ENCODE results near the gene KLF13. TPM values are rescaled to one million over a fixed set of nuclear protein-coding genes. Genes with fewer than 3 reads are reported as not detected.

Gene KLF13
- total RNA-seq, 1 donor from 2014 or later: 31.0 TPM

DNA sequence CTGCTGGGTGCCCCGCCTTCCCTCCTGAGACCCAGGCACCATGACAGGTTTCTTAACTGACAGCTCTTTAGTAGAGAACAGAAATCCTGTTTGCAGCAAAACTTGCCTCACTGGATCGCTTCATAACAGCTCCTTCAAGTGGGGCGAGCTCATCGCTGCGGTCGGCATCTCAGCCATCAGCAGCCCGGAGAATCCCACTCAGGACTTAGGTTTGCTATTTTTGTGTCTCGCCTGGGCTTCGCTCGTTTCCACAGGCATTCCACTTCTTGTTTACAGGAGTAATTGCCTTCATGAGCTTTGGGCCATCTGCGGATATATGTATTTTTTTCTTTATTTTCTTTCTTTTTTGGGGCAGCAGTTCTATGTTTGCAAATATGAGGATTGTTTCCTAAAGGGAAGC lies 15.7 kb downstream of the KLF13 start:
- Histone ChIP-seq H3K4me2 (ENCODE audit: low read length) (no peak overlapping the region), H3K36me3 (ENCODE audit: insufficient read depth, low read length) (no peaks in the 10 kb centered on the region), H3K4me1 (ENCODE audit: insufficient read depth, low read length) (peaks cover 21% of the 10 kb centered on the region), H3K27me3 (ENCODE audit: insufficient read depth, low read length) (no peaks in the 10 kb centered on the region), H4K20me1 (ENCODE audit: insufficient read depth, low read length) (peaks cover 97% of the 10 kb centered on the region), H3K4me3 (ENCODE audit: insufficient read depth, low read depth, low read length) (no peak overlapping the region), H3K9ac (ENCODE audit: low read length) (no peak overlapping the region), H3K9me3 (ENCODE audit: insufficient read depth, low read depth, low read length) (no peaks in the 10 kb centered on the region), H2AFZ (ENCODE audit: low read depth, low read length) (no peak overlapping the region), H3K79me2 (ENCODE audit: insufficient read depth, low read length) (peaks cover 94% of the 10 kb centered on the region), H3K27ac (ENCODE audit: low read depth, low read length) (no peak overlapping the region)
- FAIRE-seq (no peak), DNase-seq (ENCODE audit: low read depth) (no peak)
- TF ChIP-seq, protein P1, sequence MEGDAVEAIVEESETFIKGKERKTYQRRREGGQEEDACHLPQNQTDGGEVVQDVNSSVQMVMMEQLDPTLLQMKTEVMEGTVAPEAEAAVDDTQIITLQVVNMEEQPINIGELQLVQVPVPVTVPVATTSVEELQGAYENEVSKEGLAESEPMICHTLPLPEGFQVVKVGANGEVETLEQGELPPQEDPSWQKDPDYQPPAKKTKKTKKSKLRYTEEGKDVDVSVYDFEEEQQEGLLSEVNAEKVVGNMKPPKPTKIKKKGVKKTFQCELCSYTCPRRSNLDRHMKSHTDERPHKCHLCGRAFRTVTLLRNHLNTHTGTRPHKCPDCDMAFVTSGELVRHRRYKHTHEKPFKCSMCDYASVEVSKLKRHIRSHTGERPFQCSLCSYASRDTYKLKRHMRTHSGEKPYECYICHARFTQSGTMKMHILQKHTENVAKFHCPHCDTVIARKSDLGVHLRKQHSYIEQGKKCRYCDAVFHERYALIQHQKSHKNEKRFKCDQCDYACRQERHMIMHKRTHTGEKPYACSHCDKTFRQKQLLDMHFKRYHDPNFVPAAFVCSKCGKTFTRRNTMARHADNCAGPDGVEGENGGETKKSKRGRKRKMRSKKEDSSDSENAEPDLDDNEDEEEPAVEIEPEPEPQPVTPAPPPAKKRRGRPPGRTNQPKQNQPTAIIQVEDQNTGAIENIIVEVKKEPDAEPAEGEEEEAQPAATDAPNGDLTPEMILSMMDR (IDR thresholded peaks at IDR 0.05; ENCODE audit: insufficient read depth, low read depth, low read length): no peak
- no peak for TF ChIP-seq EZH2 (IDR thresholded peaks at IDR 0.05; ENCODE audit: insufficient read depth, low read length)
- H3K27ac Mint-ChIP-seq (ENCODE audit: unreplicated experiment): no peak overlapping the region
- peaks cover 6% of the 10 kb centered on the region for H3K4me1 Mint-ChIP-seq (ENCODE audit: low read depth, unreplicated experiment)
- H3K9me3 Mint-ChIP-seq (ENCODE audit: unreplicated experiment): peaks cover 2% of the 10 kb centered on the region
- H3K4me3 Mint-ChIP-seq (ENCODE audit: unreplicated experiment): no peak overlapping the region
- H3K27me3 Mint-ChIP-seq (ENCODE audit: low read depth, unreplicated experiment): no peaks in the 10 kb centered on the region
- no peaks in the 10 kb centered on the region for H3K36me3 Mint-ChIP-seq (ENCODE audit: low read depth, unreplicated experiment)

DNA sequence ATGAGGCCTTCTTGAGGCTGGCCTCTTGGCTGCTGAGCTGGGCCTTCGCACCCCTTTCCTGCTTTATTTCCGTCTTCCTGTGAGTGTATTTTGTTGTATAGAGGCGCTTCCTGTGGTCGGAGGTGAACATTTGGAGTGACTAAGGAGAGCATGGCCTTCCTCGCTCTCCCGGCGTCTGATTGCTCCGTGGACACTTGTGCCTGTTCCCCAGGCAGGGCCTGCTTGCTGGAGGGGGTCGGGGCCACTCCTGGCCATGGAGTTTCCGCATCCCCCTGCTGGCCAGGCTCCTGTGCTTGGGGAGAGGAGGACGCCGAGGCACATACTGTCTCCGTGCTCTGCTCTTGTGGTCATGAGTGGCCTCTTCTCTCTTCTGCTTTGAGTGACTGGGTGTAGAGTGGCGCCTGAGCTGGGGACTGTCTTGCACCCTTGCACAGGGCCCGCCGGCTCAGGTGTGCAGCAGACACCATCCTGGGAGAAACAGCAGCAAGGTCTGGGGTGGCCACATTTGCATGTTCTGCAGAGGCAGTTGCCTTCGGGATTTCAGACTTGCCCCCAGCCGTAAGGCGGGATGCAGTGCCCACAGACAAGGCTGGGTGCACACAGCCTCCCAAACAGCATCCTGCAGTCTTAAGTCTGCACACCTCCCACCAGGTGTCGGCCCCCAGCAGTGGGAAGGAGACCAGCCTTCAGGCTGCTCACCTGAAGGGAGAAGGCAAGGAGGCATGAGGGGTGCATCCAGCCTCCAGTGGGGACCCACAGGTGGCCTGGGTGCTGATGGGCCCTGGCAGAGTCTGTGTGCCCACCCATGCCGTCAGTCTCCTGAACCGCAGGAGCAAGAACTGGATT lies 16.4 kb downstream of the KLF13 start:
- Histone ChIP-seq H3K4me3 (ENCODE audit: insufficient read depth, low read depth, low read length) (no peak overlapping the region), H3K36me3 (ENCODE audit: insufficient read depth, low read length) (no peaks in the 10 kb centered on the region), H2AFZ (ENCODE audit: low read depth, low read length) (no peak overlapping the region), H4K20me1 (ENCODE audit: insufficient read depth, low read length) (peaks cover 97% of the 10 kb centered on the region), H3K27me3 (ENCODE audit: insufficient read depth, low read length) (no peaks in the 10 kb centered on the region), H3K9ac (ENCODE audit: low read length) (no peak overlapping the region), H3K9me3 (ENCODE audit: insufficient read depth, low read depth, low read length) (no peaks in the 10 kb centered on the region), H3K4me2 (ENCODE audit: low read length) (no peak overlapping the region), H3K27ac (ENCODE audit: low read depth, low read length) (no peak overlapping the region), H3K79me2 (ENCODE audit: insufficient read depth, low read length) (peaks cover 94% of the 10 kb centered on the region), H3K4me1 (ENCODE audit: insufficient read depth, low read length) (peaks cover 21% of the 10 kb centered on the region)
- Mint-ChIP-seq H3K36me3 (ENCODE audit: low read depth, unreplicated experiment) (peaks cover 3% of the 10 kb centered on the region), H3K4me3 (ENCODE audit: unreplicated experiment) (no peak overlapping the region), H3K27me3 (ENCODE audit: low read depth, unreplicated experiment) (no peaks in the 10 kb centered on the region), H3K4me1 (ENCODE audit: low read depth, unreplicated experiment) (peaks cover 6% of the 10 kb centered on the region), H3K27ac (ENCODE audit: unreplicated experiment) (no peak overlapping the region), H3K9me3 (ENCODE audit: unreplicated experiment) (peaks cover 2% of the 10 kb centered on the region)
- FAIRE-seq (no peak), DNase-seq (ENCODE audit: low read depth) (no peak)
- no peak for TF ChIP-seq EZH2 (IDR thresholded peaks at IDR 0.05; ENCODE audit: insufficient read depth, low read length)
- TF ChIP-seq, protein P1 (IDR thresholded peaks at IDR 0.05; ENCODE audit: insufficient read depth, low read depth, low read length): no peak

DNA sequence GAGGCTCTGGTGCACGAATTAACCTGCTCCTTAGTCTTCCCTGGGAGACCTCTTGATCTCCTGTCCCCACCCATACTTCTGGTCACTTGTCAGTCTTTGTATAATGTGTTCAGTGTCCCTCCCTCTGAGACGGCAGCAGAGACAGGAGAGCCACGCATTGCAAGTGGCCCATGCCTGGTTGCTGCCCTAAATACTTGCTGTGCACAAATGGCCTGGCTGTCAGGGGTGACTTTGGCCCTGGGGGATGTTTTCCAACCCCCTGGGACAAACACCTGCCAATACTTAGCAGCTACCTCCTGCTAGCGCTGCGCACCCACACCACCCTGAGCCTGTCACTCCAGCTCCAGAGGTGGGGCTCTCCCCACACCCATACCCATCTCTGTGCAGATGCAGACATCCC lies 17.2 kb downstream of the KLF13 start:
- Mint-ChIP-seq H3K36me3 (ENCODE audit: low read depth, unreplicated experiment) (peaks cover 3% of the 10 kb centered on the region), H3K4me1 (ENCODE audit: low read depth, unreplicated experiment) (peaks cover 3% of the 10 kb centered on the region), H3K27me3 (ENCODE audit: low read depth, unreplicated experiment) (no peaks in the 10 kb centered on the region), H3K9me3 (ENCODE audit: unreplicated experiment) (peaks cover 2% of the 10 kb centered on the region), H3K4me3 (ENCODE audit: unreplicated experiment) (no peak overlapping the region), H3K27ac (ENCODE audit: unreplicated experiment) (no peak overlapping the region)
- Histone ChIP-seq H3K9me3 (ENCODE audit: insufficient read depth, low read depth, low read length) (no peaks in the 10 kb centered on the region), H2AFZ (ENCODE audit: low read depth, low read length) (no peak overlapping the region), H3K4me1 (ENCODE audit: insufficient read depth, low read length) (peaks cover 13% of the 10 kb centered on the region), H3K4me3 (ENCODE audit: insufficient read depth, low read depth, low read length) (no peak overlapping the region), H3K79me2 (ENCODE audit: insufficient read depth, low read length) (peaks cover 91% of the 10 kb centered on the region), H3K4me2 (ENCODE audit: low read length) (no peak overlapping the region), H3K27me3 (ENCODE audit: insufficient read depth, low read length) (no peaks in the 10 kb centered on the region), H3K27ac (ENCODE audit: low read depth, low read length) (no peak overlapping the region), H3K9ac (ENCODE audit: low read length) (no peak overlapping the region), H3K36me3 (ENCODE audit: insufficient read depth, low read length) (no peaks in the 10 kb centered on the region), H4K20me1 (ENCODE audit: insufficient read depth, low read length) (peaks cover 97% of the 10 kb centered on the region)
- no peak for DNase-seq (ENCODE audit: low read depth)
- no peak for FAIRE-seq
- no peak for TF ChIP-seq EZH2 (IDR thresholded peaks at IDR 0.05; ENCODE audit: insufficient read depth, low read length)
- TF ChIP-seq, protein P1 (IDR thresholded peaks at IDR 0.05; ENCODE audit: insufficient read depth, low read depth, low read length): no peak

Data from astrocyte (in vitro differentiated cells and primary cell).